ENCODE measurements around the gene OSBP.

OSBP gene

GRCh38 chr11:59601788-59602187 is 13.8 kb downstream of the OSBP start:
- DNase-seq = no peak

- DNase-seq = no peak
Observed at GRCh38 chr11:59600636-59601035, 14.9 kb downstream of the OSBP start.

GRCh38 chr11:59600234-59600633 is 15.3 kb downstream of the OSBP start:
- no peak for DNase-seq

- no peak for DNase-seq
Observed at GRCh38 chr11:59598961-59599360, 16.6 kb downstream of the OSBP start.

- DNase-seq = no peak
Observed at GRCh38 chr11:59584294-59584693, 31.3 kb downstream of the OSBP start.

- DNase-seq = no peak
Observed at GRCh38 chr11:59582006-59582405, 33.6 kb downstream of the OSBP start.

GRCh38 chr11:59578369-59578768 is 37.2 kb downstream of the OSBP start:
- no peak for DNase-seq

GRCh38 chr11:59575505-59575904 is 40.1 kb downstream of the OSBP start:
- no peak for DNase-seq

GRCh38 chr11:59574932-59575502 is 40.6 kb downstream of the OSBP start:
- no peak for DNase-seq

GRCh38 chr11:59574467-59574866 is 41.1 kb downstream of the OSBP start:
- DNase-seq = no peak

- DNase-seq = no peak
Observed at GRCh38 chr11:59573216-59573615, 42.4 kb downstream of the OSBP start.

GRCh38 chr11:59572091-59572490 is 43.5 kb downstream of the OSBP start:
- no peak for DNase-seq

- no peak for DNase-seq
Observed at GRCh38 chr11:59562292-59562691, 53.3 kb downstream of the OSBP start.

- peak; percentile 80 to 81 for DNase-seq
Observed at GRCh38 chr11:59560702-59561473, 54.7 kb downstream of the OSBP start.

GRCh38 chr11:59560290-59560701 is 55.3 kb downstream of the OSBP start:
- DNase-seq = peak; percentile 62 to 64

- DNase-seq = no peak
Observed at GRCh38 chr11:59559886-59560285, 55.7 kb downstream of the OSBP start.

- DNase-seq = no peak
Observed at GRCh38 chr11:59558270-59558643, 57.3 kb downstream of the OSBP start.

- DNase-seq = no peak
Observed at GRCh38 chr11:59556917-59557348, 58.6 kb downstream of the OSBP start.

GRCh38 chr11:59556115-59556916 is 59.3 kb downstream of the OSBP start:
- peak; percentile 55 to 56 for DNase-seq

GRCh38 chr11:59555601-59556114 is 59.9 kb downstream of the OSBP start:
- DNase-seq = no peak

- DNase-seq = no peak
Observed at GRCh38 chr11:59553323-59553722, 62.3 kb downstream of the OSBP start.

- no peak for DNase-seq
Observed at GRCh38 chr11:59552844-59553243, 62.7 kb downstream of the OSBP start.

- no peak for DNase-seq
Observed at GRCh38 chr11:59551659-59552521, 63.7 kb downstream of the OSBP start.

Measured in activated CD4-positive, alpha-beta T cell treated with anti-CD3 and anti-CD28 coated beads, Interleukin-2, amount 50 U/mL, for 4 hours (primary cell).